ENCODE measurements around the gene METTL4.

The METTL4 gene

GRCh38 chr18:2571200-2572170, at the start of gene METTL4, which contains the start of gene NDC80:
METTL4 (minus strand) TSS chr18:2571505; CDS start chr18:2567216, 4,289 bp downstream.
NDC80 (plus strand) TSS chr18:2571557; CDS start chr18:2572986, 1,429 bp downstream.
- Histone ChIP-seq H3F3A (ENCODE audit: control insufficient read depth, insufficient read depth) (no peaks in the 10 kb centered on the region), H3K27ac (ENCODE audit: low read depth, low read length) (peak within 1 kb of the TSS; percentile 84), H3K27me3 (ENCODE audit: control insufficient read depth, low read length) (no peaks in the 10 kb centered on the region), H3K4me1 (ENCODE audit: control insufficient read depth, low read length) (peaks cover 31% of the 10 kb centered on the region), H3K9me3 (ENCODE audit: control insufficient read depth, insufficient read depth, low read length) (no peaks in the 10 kb centered on the region), H3K79me2 (ENCODE audit: control insufficient read depth, low read length) (peaks cover 87% of the 10 kb centered on the region), H3K36me3 (ENCODE audit: control insufficient read depth, low read length) (peaks cover 61% of the 10 kb centered on the region), H4K20me1 (ENCODE audit: control insufficient read depth, insufficient read depth, low read depth, low read length) (no peaks in the 10 kb centered on the region), H3K9me2 (replicated peaks; ENCODE audit: control insufficient read depth, low read length) (no peaks in the 10 kb centered on the region), H3K4me2 (ENCODE audit: low read length) (peak within 1 kb of the TSS; percentile 88), H3K4me3 (ENCODE audit: low read length) (peak within 1 kb of the TSS; percentile 98)
- no peak for TF ChIP-seq CTCF (IDR thresholded peaks at IDR 0.05; ENCODE audit: low read depth, low read length, poor library complexity, severe bottlenecking)
- TF ChIP-seq EZH2phosphoT487 (IDR thresholded peaks at IDR 0.05; ENCODE audit: borderline replicate concordance, low read length): no peak

- H3K4me3 ChIP-seq (ENCODE audit: low read length): no peak overlapping the region
- H3F3A ChIP-seq (ENCODE audit: control insufficient read depth, insufficient read depth): peaks cover 21% of the 10 kb centered on the region
- 0 out of 2 replicates have a peak, but pooled peaks cover 3% of the 10 kb centered on the region for H3K4me1 ChIP-seq (ENCODE audit: control insufficient read depth, low read length)
- no peaks in the 10 kb centered on the region for H4K20me1 ChIP-seq (ENCODE audit: control insufficient read depth, insufficient read depth, low read depth, low read length)
- peaks cover 38% of the 10 kb centered on the region for H3K36me3 ChIP-seq (ENCODE audit: control insufficient read depth, low read length)
- H3K9me2 ChIP-seq (replicated peaks; ENCODE audit: control insufficient read depth, low read length): no peaks in the 10 kb centered on the region
- H3K79me2 ChIP-seq (ENCODE audit: control insufficient read depth, low read length): no peaks in the 10 kb centered on the region
- no peaks in the 10 kb centered on the region for H3K27me3 ChIP-seq (ENCODE audit: control insufficient read depth, low read length)
- H3K9me3 ChIP-seq (ENCODE audit: control insufficient read depth, insufficient read depth, low read length): no peaks in the 10 kb centered on the region
- H3K4me2 ChIP-seq (ENCODE audit: low read length): no peak overlapping the region
- TF ChIP-seq CTCF (IDR thresholded peaks at IDR 0.05; ENCODE audit: low read depth, low read length, poor library complexity, severe bottlenecking) (no peak), EZH2phosphoT487 (IDR thresholded peaks at IDR 0.05; ENCODE audit: borderline replicate concordance, low read length) (no peak)
- no peak overlapping the region for H3K27ac ChIP-seq (ENCODE audit: low read depth, low read length)
These were observed 46.7 kb upstream of the METTL4 start for GRCh38 chr18:2618009-2618408.

GRCh38 chr18:2617401-2617998, 46.2 kb upstream of the METTL4 start:
- H3K4me2 ChIP-seq (ENCODE audit: low read length): no peak overlapping the region
- 0 out of 2 replicates have a peak, but pooled peaks cover 3% of the 10 kb centered on the region for H3K4me1 ChIP-seq (ENCODE audit: control insufficient read depth, low read length)
- no peak overlapping the region for H3K4me3 ChIP-seq (ENCODE audit: low read length)
- TF ChIP-seq EZH2phosphoT487 (IDR thresholded peaks at IDR 0.05; ENCODE audit: borderline replicate concordance, low read length) (no peak), CTCF (IDR thresholded peaks at IDR 0.05; ENCODE audit: low read depth, low read length, poor library complexity, severe bottlenecking) (no peak)
- H3K9me2 ChIP-seq (replicated peaks; ENCODE audit: control insufficient read depth, low read length): no peaks in the 10 kb centered on the region
- H3K36me3 ChIP-seq (ENCODE audit: control insufficient read depth, low read length): peaks cover 43% of the 10 kb centered on the region
- H3K9me3 ChIP-seq (ENCODE audit: control insufficient read depth, insufficient read depth, low read length): no peaks in the 10 kb centered on the region
- no peaks in the 10 kb centered on the region for H3K27me3 ChIP-seq (ENCODE audit: control insufficient read depth, low read length)
- H3K27ac ChIP-seq (ENCODE audit: low read depth, low read length): no peak overlapping the region
- H3K79me2 ChIP-seq (ENCODE audit: control insufficient read depth, low read length): no peaks in the 10 kb centered on the region
- H4K20me1 ChIP-seq (ENCODE audit: control insufficient read depth, insufficient read depth, low read depth, low read length): no peaks in the 10 kb centered on the region
- H3F3A ChIP-seq (ENCODE audit: control insufficient read depth, insufficient read depth): peaks cover 21% of the 10 kb centered on the region

Data from DOHH2 (cell line).